ENCODE data around the gene TADA3.

GRCh38 chr3:9808345-9809037 is 16.2 kb upstream of the TADA3 start:
- peak in 4 of 6 experiments; percentile 14 to 25 (median 20) for TF ChIP-seq CTCF (IDR thresholded peaks at IDR 0.05)
- no peak for TF ChIP-seq POLR2A (IDR thresholded peaks at IDR 0.05)

Measured in Peyer's patch (tissue), 4 donors.